Measurements from ENCODE around the gene CCDC14. TPM values are rescaled to one million over a fixed set of nuclear protein-coding genes. Genes with fewer than 3 reads are reported as not detected.

The CCDC14 gene
- total and polyA plus RNA-seq, 11 donors, result 4.5 to 12.7 (median 7.2) TPM

DNA sequence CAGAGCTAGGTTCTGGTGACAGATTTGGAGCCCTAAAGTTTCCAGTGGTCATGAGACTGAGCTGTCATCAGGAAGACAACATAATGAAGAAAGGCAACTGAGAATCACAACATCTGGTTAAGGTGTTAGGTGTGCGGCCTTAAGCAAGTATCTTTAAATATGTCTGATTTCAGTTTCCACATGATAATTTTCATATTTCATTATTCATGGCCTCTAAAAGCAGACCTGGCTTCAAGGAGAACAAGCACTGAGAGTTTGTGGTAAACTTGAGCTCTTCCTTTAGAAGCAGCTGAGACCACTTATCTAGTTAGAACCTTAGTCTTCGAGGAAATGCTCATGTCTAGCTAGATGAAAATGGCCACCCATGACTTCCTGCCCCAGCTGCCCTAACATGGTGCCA is 51.2 kb downstream of the CCDC14 start:
- TF ChIP-seq POLR2A (IDR thresholded peaks at IDR 0.05), result no peak
- TF ChIP-seq, protein P1, sequence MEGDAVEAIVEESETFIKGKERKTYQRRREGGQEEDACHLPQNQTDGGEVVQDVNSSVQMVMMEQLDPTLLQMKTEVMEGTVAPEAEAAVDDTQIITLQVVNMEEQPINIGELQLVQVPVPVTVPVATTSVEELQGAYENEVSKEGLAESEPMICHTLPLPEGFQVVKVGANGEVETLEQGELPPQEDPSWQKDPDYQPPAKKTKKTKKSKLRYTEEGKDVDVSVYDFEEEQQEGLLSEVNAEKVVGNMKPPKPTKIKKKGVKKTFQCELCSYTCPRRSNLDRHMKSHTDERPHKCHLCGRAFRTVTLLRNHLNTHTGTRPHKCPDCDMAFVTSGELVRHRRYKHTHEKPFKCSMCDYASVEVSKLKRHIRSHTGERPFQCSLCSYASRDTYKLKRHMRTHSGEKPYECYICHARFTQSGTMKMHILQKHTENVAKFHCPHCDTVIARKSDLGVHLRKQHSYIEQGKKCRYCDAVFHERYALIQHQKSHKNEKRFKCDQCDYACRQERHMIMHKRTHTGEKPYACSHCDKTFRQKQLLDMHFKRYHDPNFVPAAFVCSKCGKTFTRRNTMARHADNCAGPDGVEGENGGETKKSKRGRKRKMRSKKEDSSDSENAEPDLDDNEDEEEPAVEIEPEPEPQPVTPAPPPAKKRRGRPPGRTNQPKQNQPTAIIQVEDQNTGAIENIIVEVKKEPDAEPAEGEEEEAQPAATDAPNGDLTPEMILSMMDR (IDR thresholded peaks at IDR 0.05), result no peak
- peaks cover 0 to 9% (median under 1%) of the 10 kb centered on the region in 9 donors for H3K36me3 ChIP-seq
- ATAC-seq (no peak), DNase-seq (no peak)
- H3K4me3 ChIP-seq, result no peak overlapping the region
- H3K9me3 ChIP-seq, result no peaks in the 10 kb centered on the region
- H3K4me1 ChIP-seq, result no peaks in the 10 kb centered on the region
- intact Hi-C loops (cut with DNase I), result no loop called here
- H3K27me3 ChIP-seq, result no peaks in the 10 kb centered on the region
- no peak overlapping the region for H3K27ac ChIP-seq
- WGBS, 4 donors, result 88 to 98% (median 92%) methylated on average over 2 of the region's 2 CpGs

DNA sequence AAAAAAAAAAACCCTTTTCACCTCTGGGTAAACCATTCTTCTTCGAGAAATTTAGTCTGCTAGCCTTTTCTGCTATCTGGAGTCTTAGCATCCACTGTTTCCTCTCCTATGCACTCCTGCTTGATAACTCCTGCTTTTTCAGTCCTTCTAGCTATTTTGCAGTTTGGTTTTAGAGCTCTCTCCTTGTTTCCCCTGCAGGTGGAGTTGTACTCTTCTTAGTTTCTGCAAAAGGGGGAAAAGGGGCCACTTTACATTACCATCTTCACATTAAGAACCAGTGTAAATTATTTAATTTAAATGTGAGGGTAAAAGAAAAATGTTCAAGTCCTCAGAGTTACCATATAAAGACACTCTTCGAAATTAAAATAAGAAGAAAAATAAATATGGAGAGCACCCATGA is 53.3 kb downstream of the CCDC14 start:
- DNase-seq (no peak), ATAC-seq (no peak)
- Histone ChIP-seq H3K27me3 (no peaks in the 10 kb centered on the region), H3K27ac (no peak overlapping the region), H3K4me3 (no peak overlapping the region), H3K9me3 (no peaks in the 10 kb centered on the region), H3K4me1 (no peaks in the 10 kb centered on the region), H3K36me3 (no peaks in the 10 kb centered on the region)
- intact Hi-C loops (cut with DNase I), result no loop called here
- no peak for TF ChIP-seq POLR2A (IDR thresholded peaks at IDR 0.05)
- TF ChIP-seq, protein P1 (IDR thresholded peaks at IDR 0.05), result no peak
- WGBS, 4 donors, result 69 to 79% (median 76%) methylated on average over 2 of the region's 2 CpGs

DNA sequence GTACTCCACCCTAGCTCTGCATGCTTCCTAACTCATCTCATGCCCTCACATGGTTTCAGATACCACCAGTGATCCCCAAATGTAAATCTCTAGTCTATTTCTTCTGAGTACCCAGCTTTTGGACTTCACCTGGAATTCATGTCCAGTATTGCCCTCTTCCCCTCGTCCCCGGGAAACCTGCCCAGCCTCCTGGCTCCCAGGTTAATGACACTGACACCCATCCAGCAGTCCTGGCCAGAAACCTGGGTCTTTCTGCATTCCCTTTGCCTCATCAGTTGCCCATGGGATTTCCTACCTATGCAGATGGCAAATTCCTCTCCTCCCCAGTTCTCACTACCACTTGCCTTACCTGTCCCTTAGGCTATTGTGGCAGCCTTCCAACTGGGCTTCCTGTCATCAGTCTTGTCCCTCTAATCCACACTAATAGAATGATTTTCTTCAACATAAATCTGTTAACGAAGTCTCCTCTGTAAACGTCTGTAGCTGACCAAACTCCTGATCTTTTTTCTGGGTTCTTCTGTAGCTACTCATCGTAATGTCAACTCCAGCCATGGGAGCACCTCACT is 61.6 kb downstream of the CCDC14 start:
- no peak overlapping the region for H3K27ac ChIP-seq
- H3K36me3 ChIP-seq, result no peaks in the 10 kb centered on the region
- TF ChIP-seq POLR2A (IDR thresholded peaks at IDR 0.05), result no peak
- TF ChIP-seq, protein P1 (IDR thresholded peaks at IDR 0.05), result no peak
- WGBS, 4 donors, result 85 to 89% (median 86%) methylated on average over 5 of the region's 5 CpGs
- H3K4me1 ChIP-seq, result no peaks in the 10 kb centered on the region
- no peaks in the 10 kb centered on the region for H3K27me3 ChIP-seq
- intact Hi-C loops (cut with DNase I), result no loop called here
- no peak for DNase-seq
- peaks cover 0 to 2% (median under 1%) of the 10 kb centered on the region in 12 donors for H3K9me3 ChIP-seq
- no peak overlapping the region for H3K4me3 ChIP-seq
- no peak for ATAC-seq

DNA sequence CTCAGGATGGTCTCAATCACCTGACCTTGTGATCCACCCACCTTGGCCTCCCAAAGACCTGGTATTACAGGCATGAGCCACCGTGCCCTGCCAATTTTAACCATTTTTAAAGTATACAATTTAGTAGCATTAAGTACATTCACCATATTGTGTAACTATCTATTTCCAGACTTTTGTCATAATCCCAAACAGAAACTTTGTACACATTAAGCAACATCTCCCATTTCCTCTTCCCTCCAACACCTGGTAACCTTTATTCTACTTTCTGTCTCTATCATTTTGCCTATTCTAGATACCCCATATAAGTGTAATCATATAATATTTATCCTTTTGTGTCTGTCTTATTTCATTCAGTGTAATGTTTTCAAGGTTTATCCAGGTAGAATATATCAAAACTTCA is 68.0 kb downstream of the CCDC14 start:
- TF ChIP-seq POLR2A (IDR thresholded peaks at IDR 0.05), result no peak
- TF ChIP-seq, protein P1 (IDR thresholded peaks at IDR 0.05), result no peak
- WGBS, 4 donors, result 81 to 97% (median 93%) methylated on average over 1 of the region's 1 CpG

More for the DNA sequence above, 68.0 kb downstream of the CCDC14 start:
- Histone ChIP-seq H3K4me3 (no peak overlapping the region), H3K36me3 (no peaks in the 10 kb centered on the region), H3K4me1 (no peaks in the 10 kb centered on the region), H3K27ac (no peak overlapping the region), H3K9me3 (peaks cover 0 to 16% (median 7%) of the 10 kb centered on the region in 12 donors), H3K27me3 (no peaks in the 10 kb centered on the region)
- intact Hi-C loops (cut with DNase I), result no loop called here
- ATAC-seq, result no peak
- DNase-seq, result no peak

Measured in heart left ventricle (tissue), 16 donors.